ENCODE results near the gene DKK3.

Gene DKK3

DNA sequence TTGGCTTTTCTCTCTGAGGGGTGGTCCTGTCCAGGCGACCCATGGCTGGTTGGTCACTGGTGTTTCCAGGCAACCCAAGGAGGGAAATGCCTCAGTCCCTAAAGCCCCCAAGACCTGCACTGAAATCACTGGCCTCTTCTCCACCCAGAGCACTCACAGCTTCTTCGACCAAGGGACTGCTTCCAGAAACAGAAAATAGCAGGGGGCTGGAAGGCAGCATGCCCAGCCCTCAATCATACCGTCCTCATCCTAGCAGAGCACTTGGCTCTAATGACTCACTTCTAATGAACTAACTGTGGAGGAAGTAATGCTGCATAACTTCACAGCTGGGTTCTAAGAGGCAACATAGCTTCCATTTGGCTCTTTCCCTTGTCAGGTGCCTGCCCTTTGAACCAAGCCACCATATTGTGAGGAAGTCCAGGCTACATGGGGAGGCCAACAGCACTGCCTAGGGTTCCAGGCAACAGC lies 27.6 kb downstream of the DKK3 start:
- TF ChIP-seq, protein P1, sequence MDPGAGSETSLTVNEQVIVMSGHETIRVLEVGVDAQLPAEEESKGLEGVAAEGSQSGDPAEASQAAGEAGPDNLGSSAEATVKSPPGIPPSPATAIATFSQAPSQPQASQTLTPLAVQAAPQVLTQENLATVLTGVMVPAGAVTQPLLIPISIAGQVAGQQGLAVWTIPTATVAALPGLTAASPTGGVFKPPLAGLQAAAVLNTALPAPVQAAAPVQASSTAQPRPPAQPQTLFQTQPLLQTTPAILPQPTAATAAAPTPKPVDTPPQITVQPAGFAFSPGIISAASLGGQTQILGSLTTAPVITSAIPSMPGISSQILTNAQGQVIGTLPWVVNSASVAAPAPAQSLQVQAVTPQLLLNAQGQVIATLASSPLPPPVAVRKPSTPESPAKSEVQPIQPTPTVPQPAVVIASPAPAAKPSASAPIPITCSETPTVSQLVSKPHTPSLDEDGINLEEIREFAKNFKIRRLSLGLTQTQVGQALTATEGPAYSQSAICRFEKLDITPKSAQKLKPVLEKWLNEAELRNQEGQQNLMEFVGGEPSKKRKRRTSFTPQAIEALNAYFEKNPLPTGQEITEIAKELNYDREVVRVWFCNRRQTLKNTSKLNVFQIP (CRISPR knock-in tag; IDR thresholded peaks at IDR 0.05; ENCODE audit: borderline replicate concordance, low read depth): no peak
- TF ChIP-seq ZNF565 (CRISPR knock-in tag; conservative IDR thresholded peaks at IDR 0.05; ENCODE audit: low read depth) (peak; percentile 79; the same call in 1 of the 2 replicates), CSDC2 (CRISPR knock-in tag; IDR thresholded peaks at IDR 0.05) (no peak), ZFP3 (CRISPR knock-in tag; IDR thresholded peaks at IDR 0.05) (no peak)
- ATAC-seq: no peak

DNA sequence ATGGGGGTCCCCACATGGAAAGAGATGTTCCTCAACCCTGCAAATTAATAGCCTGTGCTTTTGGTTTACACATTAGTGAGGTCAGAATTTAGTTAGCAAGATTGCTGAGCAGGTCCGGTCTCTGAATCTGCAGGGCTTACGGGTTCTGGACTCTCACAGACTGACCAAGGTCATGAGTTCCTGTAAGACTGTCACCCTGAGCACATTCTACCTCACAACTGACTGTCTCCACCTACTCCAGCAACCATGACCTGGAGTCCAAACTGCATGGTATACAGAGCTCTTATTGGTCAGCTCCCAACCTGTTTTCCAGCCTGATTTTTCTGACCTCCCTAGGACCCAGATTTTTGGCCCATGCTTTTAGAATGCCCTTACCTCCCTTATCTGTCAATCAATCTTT lies 28.2 kb downstream of the DKK3 start:
- no peak for TF ChIP-seq ZNF565 (CRISPR knock-in tag; conservative IDR thresholded peaks at IDR 0.05; ENCODE audit: low read depth)
- TF ChIP-seq ISL1 (CRISPR knock-in tag; IDR thresholded peaks at IDR 0.05): no peak
- no peak for TF ChIP-seq ESRRG (CRISPR knock-in tag; IDR thresholded peaks at IDR 0.05)
- no peak for TF ChIP-seq ZNF70 (CRISPR knock-in tag; IDR thresholded peaks at IDR 0.05)
- TF ChIP-seq PPARA (CRISPR knock-in tag; IDR thresholded peaks at IDR 0.05; ENCODE audit: borderline replicate concordance): no peak
- no peak for TF ChIP-seq CSDC2 (CRISPR knock-in tag; IDR thresholded peaks at IDR 0.05)
- no peak for TF ChIP-seq TCF4 (CRISPR knock-in tag; IDR thresholded peaks at IDR 0.05; ENCODE audit: borderline replicate concordance)
- TF ChIP-seq, protein P1 (CRISPR knock-in tag; IDR thresholded peaks at IDR 0.05; ENCODE audit: borderline replicate concordance, low read depth): no peak
- TF ChIP-seq, protein P2, sequence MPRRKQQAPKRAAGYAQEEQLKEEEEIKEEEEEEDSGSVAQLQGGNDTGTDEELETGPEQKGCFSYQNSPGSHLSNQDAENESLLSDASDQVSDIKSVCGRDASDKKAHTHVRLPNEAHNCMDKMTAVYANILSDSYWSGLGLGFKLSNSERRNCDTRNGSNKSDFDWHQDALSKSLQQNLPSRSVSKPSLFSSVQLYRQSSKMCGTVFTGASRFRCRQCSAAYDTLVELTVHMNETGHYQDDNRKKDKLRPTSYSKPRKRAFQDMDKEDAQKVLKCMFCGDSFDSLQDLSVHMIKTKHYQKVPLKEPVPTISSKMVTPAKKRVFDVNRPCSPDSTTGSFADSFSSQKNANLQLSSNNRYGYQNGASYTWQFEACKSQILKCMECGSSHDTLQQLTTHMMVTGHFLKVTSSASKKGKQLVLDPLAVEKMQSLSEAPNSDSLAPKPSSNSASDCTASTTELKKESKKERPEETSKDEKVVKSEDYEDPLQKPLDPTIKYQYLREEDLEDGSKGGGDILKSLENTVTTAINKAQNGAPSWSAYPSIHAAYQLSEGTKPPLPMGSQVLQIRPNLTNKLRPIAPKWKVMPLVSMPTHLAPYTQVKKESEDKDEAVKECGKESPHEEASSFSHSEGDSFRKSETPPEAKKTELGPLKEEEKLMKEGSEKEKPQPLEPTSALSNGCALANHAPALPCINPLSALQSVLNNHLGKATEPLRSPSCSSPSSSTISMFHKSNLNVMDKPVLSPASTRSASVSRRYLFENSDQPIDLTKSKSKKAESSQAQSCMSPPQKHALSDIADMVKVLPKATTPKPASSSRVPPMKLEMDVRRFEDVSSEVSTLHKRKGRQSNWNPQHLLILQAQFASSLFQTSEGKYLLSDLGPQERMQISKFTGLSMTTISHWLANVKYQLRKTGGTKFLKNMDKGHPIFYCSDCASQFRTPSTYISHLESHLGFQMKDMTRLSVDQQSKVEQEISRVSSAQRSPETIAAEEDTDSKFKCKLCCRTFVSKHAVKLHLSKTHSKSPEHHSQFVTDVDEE (CRISPR knock-in tag; IDR thresholded peaks at IDR 0.05): no peak
- TF ChIP-seq RARB (CRISPR knock-in tag; IDR thresholded peaks at IDR 0.05): no peak
- TF ChIP-seq OSR1 (CRISPR knock-in tag; IDR thresholded peaks at IDR 0.05): no peak
- TF ChIP-seq, protein P3, sequence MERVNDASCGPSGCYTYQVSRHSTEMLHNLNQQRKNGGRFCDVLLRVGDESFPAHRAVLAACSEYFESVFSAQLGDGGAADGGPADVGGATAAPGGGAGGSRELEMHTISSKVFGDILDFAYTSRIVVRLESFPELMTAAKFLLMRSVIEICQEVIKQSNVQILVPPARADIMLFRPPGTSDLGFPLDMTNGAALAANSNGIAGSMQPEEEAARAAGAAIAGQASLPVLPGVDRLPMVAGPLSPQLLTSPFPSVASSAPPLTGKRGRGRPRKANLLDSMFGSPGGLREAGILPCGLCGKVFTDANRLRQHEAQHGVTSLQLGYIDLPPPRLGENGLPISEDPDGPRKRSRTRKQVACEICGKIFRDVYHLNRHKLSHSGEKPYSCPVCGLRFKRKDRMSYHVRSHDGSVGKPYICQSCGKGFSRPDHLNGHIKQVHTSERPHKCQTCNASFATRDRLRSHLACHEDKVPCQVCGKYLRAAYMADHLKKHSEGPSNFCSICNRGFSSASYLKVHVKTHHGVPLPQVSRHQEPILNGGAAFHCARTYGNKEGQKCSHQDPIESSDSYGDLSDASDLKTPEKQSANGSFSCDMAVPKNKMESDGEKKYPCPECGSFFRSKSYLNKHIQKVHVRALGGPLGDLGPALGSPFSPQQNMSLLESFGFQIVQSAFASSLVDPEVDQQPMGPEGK (CRISPR knock-in tag; IDR thresholded peaks at IDR 0.05; ENCODE audit: borderline replicate concordance): no peak
- TF ChIP-seq ZC3H10 (CRISPR knock-in tag; IDR thresholded peaks at IDR 0.05): no peak
- TF ChIP-seq GLIS3 (CRISPR knock-in tag; IDR thresholded peaks at IDR 0.05): no peak
- TF ChIP-seq TOX (CRISPR knock-in tag; IDR thresholded peaks at IDR 0.05; ENCODE audit: borderline replicate concordance): no peak
- no peak for TF ChIP-seq ZFP3 (CRISPR knock-in tag; IDR thresholded peaks at IDR 0.05)
- no peak for TF ChIP-seq ZFP30 (CRISPR knock-in tag; IDR thresholded peaks at IDR 0.05)
- no peak for TF ChIP-seq BACH2 (CRISPR knock-in tag; IDR thresholded peaks at IDR 0.05; ENCODE audit: borderline replicate concordance)
- no peak for ATAC-seq

DNA sequence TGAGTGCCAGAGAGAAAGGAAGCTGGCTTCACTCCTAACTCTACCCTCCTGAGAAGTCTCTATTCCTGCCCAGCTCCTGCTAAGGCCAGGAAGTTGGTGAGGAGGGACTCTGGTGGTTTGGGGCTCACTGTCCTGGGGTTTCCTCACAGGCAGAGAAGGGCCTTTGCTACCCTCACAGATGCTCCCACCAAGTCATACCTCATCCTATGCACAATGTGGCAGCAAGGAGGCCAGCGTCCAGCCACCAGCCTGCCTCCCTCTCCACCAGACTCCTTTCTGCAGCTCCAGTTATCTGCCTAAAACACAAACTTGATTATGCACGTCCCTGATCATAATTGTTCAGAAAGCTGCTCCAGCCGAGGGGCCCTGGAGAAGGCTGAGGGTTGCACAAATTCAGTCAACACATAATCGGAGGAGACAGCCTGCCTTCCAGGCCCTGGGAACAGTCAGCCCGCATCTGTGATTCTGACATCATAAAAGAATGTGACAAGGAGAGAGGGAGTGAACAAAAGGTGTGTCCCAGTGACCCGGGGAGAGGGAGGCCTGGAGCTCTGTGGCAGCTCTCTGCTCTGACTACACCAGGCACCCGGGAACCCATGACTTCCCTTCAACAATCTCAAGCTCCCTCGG lies 28.8 kb downstream of the DKK3 start:
- peak; percentile 42; the same call in 1 of the 2 replicates for TF ChIP-seq TCF4 (CRISPR knock-in tag; IDR thresholded peaks at IDR 0.05; ENCODE audit: borderline replicate concordance)
- 0 out of 2 replicates have a peak, but pooled peaks have one; percentile 46 for TF ChIP-seq ZC3H10 (CRISPR knock-in tag; IDR thresholded peaks at IDR 0.05)
- peak; percentile 18; the same call in 1 of the 2 replicates for TF ChIP-seq ZFP3 (CRISPR knock-in tag; IDR thresholded peaks at IDR 0.05)
- TF ChIP-seq, protein P2 (CRISPR knock-in tag; IDR thresholded peaks at IDR 0.05): no peak
- TF ChIP-seq ZNF565 (CRISPR knock-in tag; conservative IDR thresholded peaks at IDR 0.05; ENCODE audit: low read depth): no peak
- peak; percentile 66 for ATAC-seq

All from SK-N-SH treated with all-trans-retinoic acid at 6 μM for 48 hours (cell line).